Gastrocnemius medialis (tissue), 4 donors: ENCODE measurements around the gene MADD. TPM values are rescaled to one million over a fixed set of nuclear protein-coding genes. Genes with fewer than 3 reads are reported as not detected.

Experiments used
- ATAC-seq, 2 donors: fragments of 150-250 bp; one replicate each; pipeline ENCODE4 v1.9.1; 2016
- DNase-seq, 2 donors: peaks; one replicate each; pipeline ENCODE4 v3.0.0-alpha.2; 2019
- H3K27ac ChIP-seq, 4 donors: fragments of 200-600 bp; sonication (generic); 1 replicate in 1 of 4; 2 replicates in 3 of 4; pipeline ENCODE4 v1.5.1; 2016 to 2018; ENCODE audit warnings: mild to moderate bottlenecking in 2 of 4, moderate library complexity in 1 of 4
- H3K27me3 ChIP-seq, 3 donors: fragments of 200-600 bp; sonication (generic) in 2 of 3; 1 replicate in 1 of 3; 2 replicates in 2 of 3; pipeline versions ENCODE4 v1.5.1 to v1.6.0; 2016 to 2019; ENCODE audit warnings: mild to moderate bottlenecking in 1 of 3, moderate library complexity in 1 of 3
- H3K36me3 ChIP-seq, 2 donors: fragments of 200-600 bp; sonication (generic) in 1 of 2; one replicate each; pipeline ENCODE4 v1.5.1; 2017 to 2018
- H3K4me1 ChIP-seq, 2 donors: fragments of 200-600 bp; sonication (generic) in 1 of 2; one replicate each; pipeline ENCODE4 v1.5.1; 2016 to 2017; ENCODE audit warnings: mild to moderate bottlenecking in 2 of 2
- H3K4me3 ChIP-seq, 4 donors: fragments of 200-600 bp; sonication (generic) in 3 of 4; 1 replicate in 1 of 4; 2 replicates in 3 of 4; pipeline ENCODE4 v1.5.1; 2016 to 2019; ENCODE audit warnings: mild to moderate bottlenecking in 2 of 4
- H3K9me3 ChIP-seq, 3 donors: fragments of 200-600 bp; sonication (generic) in 2 of 3; 1 replicate in 1 of 3; 2 replicates in 2 of 3; pipeline ENCODE4 v1.5.1; 2016 to 2019
- CTCF ChIP-seq, 5 experiments: fragments of 450-650 bp in 3 of 5; fragments of 200-600 bp in 2 of 5; sonication (generic) in 2 of 5; IDR thresholded peaks in 4 of 5; conservative IDR thresholded peaks in 1 of 5; 1 replicate in 4 of 5; 2 replicates in 1 of 5; pipeline ENCODE4 v1.5.1; 2016 to 2019; ENCODE audit warnings: antibody characterized with exemption in 5 of 5, mild to moderate bottlenecking in 3 of 5, moderate library complexity in 3 of 5
- POLR2A ChIP-seq, 2 donors: fragments of 450-650 bp; IDR thresholded peaks; one replicate each; pipeline ENCODE4 v1.6.1; 2017; ENCODE audit warnings: antibody characterized with exemption in 2 of 2, mild to moderate bottlenecking in 2 of 2, moderate library complexity in 2 of 2
- in situ Hi-C, 4 donors: fragments of 200-750 bp; cut with MboI; loops; one replicate each; pipeline versions ENCODE4 v1.15.0 to v1.8.0; 2017; ENCODE audit warnings: low sequenced_read_pairs in 4 of 4
- intact Hi-C: fragments of 100-400 bp; cut with DNase I; formaldehyde crosslinking; loops from one replicate; pipeline ENCODE4 v1.15.1; 2023; ENCODE audit warnings: low total_unique reads
- total RNA-seq, 4 donors: library from RNA; depleted of rRNA; stranded (reverse); fragments of >200 nt; gene quantifications; one replicate each; pipeline versions ENCODE4 v1.1.0 to v1.2.3, GENCODE V29; 2016

Gene MADD
- total RNA-seq, 4 donors from 2014 or later = 39.4 to 47.9 (median 41.6) TPM

- intact Hi-C loops (no loop called here), in situ Hi-C loops (no loop called here)
- no peak for ATAC-seq
- no peaks in the 10 kb centered on the region for H3K9me3 ChIP-seq
- peak overlapping the region in 3 of 4 donors; percentile 63 to 84 (median 72) for H3K27ac ChIP-seq
- H3K27me3 ChIP-seq = no peaks in the 10 kb centered on the region
- DNase-seq = no peak
- H3K36me3 ChIP-seq = peaks cover 3 to 88% of the 10 kb centered on the region in 2 donors
- no peak for TF ChIP-seq POLR2A (IDR thresholded peaks at IDR 0.05)
- no peak for TF ChIP-seq CTCF (IDR thresholded peaks at IDR 0.05 in 4 of 5, conservative IDR thresholded peaks at IDR 0.05 in 1 of 5)
- H3K4me1 ChIP-seq = peaks cover 14 to 18% of the 10 kb centered on the region in 2 donors
- no peak overlapping the region for H3K4me3 ChIP-seq
Observed at GRCh38 chr11:47285969-47286770, 16.2 kb downstream of the MADD start.

GRCh38 chr11:47288066-47288465, 18.1 kb downstream of the MADD start:
- Histone ChIP-seq H3K9me3 (no peaks in the 10 kb centered on the region), H3K36me3 (peaks cover 3 to 88% of the 10 kb centered on the region in 2 donors), H3K27me3 (no peaks in the 10 kb centered on the region), H3K27ac (peak overlapping the region; percentile 63 to 84 (median 75)), H3K4me1 (peaks cover 14 to 15% of the 10 kb centered on the region in 2 donors), H3K4me3 (no peak overlapping the region)
- DNase-seq = peak; percentile 63 to 76
- intact Hi-C loops (no loop called here), in situ Hi-C loops (no loop called here)
- peak; percentile 89 to 95 for ATAC-seq
- TF ChIP-seq POLR2A (IDR thresholded peaks at IDR 0.05) = no peak
- no peak for TF ChIP-seq CTCF (IDR thresholded peaks at IDR 0.05 in 4 of 5, conservative IDR thresholded peaks at IDR 0.05 in 1 of 5)

DNA sequence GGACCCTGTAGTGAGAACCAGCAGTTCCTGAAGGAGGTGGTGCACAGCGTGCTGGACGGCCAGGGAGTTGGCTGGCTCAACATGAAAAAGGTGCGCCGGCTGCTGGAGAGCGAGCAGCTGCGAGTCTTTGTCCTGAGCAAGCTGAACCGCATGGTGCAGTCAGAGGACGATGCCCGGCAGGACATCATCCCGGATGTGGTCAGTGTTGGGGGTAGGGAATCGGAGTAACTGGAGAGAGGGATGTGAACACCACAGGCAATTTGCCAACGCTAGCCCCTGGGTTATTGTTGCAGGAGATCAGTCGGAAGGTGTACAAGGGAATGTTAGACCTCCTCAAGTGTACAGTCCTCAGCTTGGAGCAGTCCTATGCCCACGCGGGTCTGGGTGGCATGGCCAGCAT, 19.9 kb downstream of the MADD start:
- peaks cover 0 to 88% of the 10 kb centered on the region in 2 donors for H3K36me3 ChIP-seq
- in situ Hi-C loops = no loop called here
- no peak for DNase-seq
- no peaks in the 10 kb centered on the region for H3K27me3 ChIP-seq
- H3K9me3 ChIP-seq = no peaks in the 10 kb centered on the region
- intact Hi-C loops = no loop called here
- no peak overlapping the region for H3K27ac ChIP-seq
- ATAC-seq = no peak
- no peak for TF ChIP-seq CTCF (IDR thresholded peaks at IDR 0.05 in 4 of 5, conservative IDR thresholded peaks at IDR 0.05 in 1 of 5)
- no peak overlapping the region for H3K4me3 ChIP-seq
- peaks cover 14 to 15% of the 10 kb centered on the region in 2 donors for H3K4me1 ChIP-seq

DNA sequence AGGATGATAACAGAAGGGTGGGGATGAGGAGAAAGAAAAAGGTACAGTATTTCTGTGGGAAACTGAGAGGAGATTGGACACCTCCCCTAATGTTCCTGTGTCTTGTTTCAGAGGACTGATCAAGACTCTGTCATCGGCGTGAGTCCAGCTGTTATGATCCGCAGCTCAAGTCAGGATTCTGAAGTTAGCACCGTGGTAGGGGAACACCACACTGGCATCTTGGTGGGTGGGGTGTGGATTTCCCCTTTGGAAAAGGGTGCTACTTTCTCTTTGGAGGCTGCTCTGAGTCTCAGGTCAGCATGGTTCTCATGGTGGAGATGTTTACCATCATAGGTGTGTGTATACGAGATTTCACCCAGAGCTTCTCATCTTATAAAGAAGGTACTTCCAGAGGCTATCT, 25.5 kb downstream of the MADD start:
- Histone ChIP-seq H3K4me3 (no peak overlapping the region), H3K36me3 (peaks cover 0 to 94% of the 10 kb centered on the region in 2 donors), H3K27ac (no peak overlapping the region), H3K4me1 (no peaks in the 10 kb centered on the region), H3K9me3 (peaks cover 0 to 5% (median 0%) of the 10 kb centered on the region in 3 donors), H3K27me3 (no peaks in the 10 kb centered on the region)
- TF ChIP-seq CTCF (IDR thresholded peaks at IDR 0.05 in 4 of 5, conservative IDR thresholded peaks at IDR 0.05 in 1 of 5) = no peak
- TF ChIP-seq POLR2A (IDR thresholded peaks at IDR 0.05) = no peak
- in situ Hi-C loops (no loop called here), intact Hi-C loops (no loop called here)
- no peak for DNase-seq
- no peak for ATAC-seq
